ENCODE measurements around the gene TEKT2.

TEKT2 gene

DNA sequence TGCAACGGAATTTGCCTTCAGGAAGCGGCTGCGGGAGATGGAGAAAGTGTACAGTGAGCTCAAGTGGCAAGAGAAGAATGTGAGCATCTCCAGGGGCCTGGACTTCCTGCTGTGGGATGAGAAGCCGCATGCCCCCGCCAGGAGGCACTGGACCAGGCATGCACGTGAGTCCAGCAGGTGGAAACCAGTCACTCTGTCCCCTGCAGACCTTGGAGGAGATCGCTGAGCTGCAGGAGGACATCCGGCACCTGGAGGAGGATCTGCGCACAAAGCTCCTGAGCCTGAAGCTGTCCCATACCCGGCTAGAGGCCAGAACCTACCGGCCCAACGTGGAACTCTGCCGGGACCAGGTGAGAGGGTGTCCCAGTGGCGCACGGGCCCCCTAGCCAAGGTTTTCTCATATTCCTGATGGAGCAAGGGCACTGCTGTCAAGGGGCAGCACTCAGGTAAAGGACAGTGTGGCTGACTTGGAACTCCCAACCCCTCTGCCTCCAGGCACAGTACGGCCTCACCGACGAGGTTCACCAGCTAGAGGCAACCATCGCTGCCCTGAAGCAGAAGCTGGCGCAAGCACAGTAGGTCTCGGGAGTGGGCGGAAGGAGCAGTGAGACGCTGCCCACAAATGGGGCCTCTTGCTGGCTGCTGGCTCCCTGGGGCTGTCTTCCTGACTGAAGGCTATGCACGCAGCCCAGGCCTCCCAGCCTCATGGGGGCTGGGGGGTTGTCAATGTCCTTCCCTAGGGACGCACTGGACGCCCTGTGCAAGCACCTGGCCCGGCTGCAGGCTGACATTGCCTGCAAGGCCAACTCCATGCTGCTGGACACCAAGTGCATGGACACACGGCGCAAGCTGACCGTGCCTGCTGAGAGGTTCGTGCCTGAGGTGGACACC is 3.6 kb downstream of the TEKT2 start:
- DNase-seq (ENCODE audit: low spot score), result no peak

DNA sequence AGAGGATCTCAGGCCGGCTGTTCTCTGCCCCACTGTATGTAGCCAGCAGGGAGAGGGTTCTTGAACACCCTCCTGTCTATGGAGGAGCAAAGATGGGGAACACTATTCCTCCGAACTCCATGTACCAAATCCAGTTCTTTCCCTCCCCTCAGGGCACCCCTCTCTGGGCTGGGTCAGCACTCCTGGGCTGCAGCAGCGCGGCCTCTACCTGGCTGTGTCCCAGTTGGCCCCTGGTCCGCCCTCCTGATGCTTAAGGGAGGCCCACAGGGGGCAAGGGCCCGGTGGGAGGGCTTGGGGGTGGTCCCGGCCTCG is 4.3 kb downstream of the TEKT2 start:
- DNase-seq (ENCODE audit: low spot score), result no peak

DNA sequence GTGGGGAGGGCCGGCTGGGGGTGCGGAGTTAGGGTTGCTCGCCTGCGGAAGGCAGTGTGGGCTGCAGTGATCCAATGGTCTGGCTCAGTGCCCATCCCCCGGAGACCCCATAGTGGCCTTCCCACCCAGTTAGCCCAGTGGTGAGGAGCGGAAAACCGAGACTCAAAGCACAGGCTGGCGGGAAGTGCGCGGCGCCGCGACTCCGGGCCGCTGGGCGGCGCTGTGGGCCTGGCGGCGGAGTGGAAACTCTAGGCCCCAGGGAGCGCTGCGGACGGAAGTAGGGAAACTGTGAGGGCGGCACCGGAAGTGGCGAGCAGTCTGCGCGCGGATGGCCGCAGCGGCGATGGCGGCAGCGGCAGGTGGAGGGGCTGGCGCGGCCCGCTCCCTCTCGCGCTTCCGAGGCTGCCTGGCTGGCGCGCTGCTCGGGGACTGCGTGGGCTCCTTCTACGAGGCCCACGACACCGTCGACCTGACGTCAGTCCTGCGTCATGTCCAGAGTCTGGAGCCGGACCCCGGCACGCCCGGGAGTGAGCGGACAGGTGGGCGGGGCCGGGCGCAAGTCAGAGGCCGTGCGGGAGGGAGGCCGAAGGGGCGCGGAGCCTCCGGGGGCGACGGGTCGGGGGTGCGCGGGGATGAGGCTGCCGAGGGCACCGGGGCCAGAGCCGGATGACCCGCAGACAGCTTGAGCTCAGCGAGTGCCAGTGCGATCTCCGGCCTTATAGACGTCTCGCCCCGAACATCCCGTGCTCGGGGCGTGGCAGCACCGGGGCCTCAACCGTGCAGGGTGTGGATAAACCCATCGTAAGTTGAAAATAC is 4.9 kb downstream of the TEKT2 start, which contains the start of gene ADPRS:
Gene ADPRS (plus strand): TSS at position 316 of the 816 bp plus-strand sequence. CDS start 13 bp downstream, at position 329.
- DNase-seq (ENCODE audit: low spot score), result peak; percentile 90

DNA sequence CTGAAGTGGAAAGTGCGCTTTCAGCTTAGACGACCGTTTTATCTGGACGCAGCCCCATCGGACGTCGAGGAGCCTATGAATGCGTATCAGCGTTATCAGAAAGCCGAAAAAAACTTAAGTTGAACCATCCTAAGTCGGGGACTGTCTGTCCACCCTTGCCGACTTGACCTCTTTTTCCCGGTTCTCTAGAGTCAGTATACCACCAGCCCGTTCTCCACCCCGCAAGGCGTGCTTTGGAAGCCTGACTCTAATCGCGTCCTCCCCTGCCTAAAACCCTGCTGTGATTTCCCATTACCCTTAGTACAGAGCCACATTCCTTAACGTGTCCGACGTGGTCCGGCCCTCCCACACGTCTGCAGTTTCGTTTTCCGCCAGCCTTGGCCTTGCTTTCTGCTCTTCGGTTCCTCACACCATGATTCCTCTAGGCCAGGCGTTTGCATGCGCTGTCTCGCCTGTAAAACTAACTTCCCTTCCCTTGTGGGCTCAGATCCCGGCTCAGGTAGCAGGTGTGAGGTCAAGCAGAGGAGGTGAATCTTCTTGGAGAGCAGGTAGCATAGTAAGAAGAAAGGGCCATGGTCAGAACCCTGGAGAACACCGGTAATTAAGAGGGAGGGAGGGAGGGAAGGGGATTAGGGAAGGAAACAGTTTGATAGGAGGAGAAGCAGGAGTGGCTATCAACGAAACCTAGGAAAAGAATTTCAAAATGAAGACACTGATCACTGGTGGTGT is 5.7 kb downstream of the TEKT2 start:
- peak; percentile 76 for DNase-seq (ENCODE audit: low spot score)

DNA sequence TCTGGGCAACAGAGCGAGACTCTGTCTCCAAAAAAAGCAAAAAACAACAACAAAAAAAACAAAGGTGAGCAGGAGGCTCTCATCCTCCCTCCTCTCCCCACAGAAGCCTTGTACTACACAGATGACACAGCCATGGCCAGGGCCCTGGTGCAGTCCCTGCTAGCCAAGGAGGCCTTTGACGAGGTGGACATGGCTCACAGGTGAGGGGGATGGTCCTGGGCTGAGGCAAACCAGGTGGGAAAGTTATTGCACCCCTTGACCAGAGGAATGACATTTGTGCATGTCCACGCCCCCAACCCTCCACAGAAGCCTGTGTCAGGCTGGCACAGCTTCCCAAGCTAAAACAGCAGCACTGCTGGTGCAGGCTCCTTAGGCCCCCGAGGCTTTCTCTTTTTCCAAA is 7.2 kb downstream of the TEKT2 start:
- DNase-seq (ENCODE audit: low spot score), result no peak

DNA sequence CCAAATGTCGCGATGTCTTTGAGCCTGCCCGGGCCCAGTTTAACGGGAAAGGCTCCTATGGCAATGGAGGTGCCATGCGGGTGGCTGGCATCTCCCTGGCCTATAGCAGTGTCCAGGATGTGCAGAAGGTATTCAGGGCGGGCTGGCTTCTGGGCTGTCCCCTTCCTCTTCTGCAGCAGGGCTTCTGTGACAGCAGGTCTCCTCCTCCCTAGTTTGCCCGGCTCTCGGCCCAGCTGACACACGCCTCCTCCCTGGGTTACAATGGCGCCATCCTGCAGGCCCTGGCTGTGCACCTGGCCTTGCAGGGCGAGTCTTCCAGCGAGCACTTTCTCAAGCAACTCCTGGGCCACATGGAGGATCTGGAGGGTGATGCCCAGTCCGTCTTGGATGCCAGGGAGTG is 7.8 kb downstream of the TEKT2 start:
- no peak for DNase-seq (ENCODE audit: low spot score)

DNA sequence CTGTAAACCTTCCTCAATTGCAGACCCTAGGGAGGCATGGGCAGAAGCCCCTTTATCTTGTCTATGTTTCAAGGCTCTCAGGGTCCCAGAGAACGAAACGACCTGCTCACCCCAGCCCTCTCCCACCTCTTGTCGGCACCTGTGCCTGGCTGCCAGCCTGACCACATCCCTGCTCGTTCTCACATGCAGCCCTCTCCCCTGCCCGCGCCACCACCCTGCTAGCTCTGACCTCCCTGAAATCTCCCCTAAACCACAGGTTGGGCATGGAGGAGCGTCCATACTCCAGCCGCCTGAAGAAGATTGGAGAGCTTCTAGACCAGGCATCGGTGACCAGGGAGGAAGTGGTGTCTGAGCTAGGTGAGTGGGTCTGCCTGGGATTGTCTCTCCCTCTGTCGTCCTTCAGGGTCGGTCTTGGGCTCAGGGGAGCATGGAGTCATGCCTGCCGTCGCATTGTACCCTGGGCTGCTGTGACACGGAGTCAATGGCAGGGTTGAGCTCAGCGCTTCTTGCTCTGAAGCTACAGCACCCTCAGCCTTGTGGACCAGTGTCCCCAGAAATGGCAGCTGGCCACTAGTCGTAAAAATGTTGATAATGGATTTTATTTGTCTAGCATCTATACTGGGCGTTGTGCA is 8.4 kb downstream of the TEKT2 start:
- no peak for DNase-seq (ENCODE audit: low spot score)

DNA sequence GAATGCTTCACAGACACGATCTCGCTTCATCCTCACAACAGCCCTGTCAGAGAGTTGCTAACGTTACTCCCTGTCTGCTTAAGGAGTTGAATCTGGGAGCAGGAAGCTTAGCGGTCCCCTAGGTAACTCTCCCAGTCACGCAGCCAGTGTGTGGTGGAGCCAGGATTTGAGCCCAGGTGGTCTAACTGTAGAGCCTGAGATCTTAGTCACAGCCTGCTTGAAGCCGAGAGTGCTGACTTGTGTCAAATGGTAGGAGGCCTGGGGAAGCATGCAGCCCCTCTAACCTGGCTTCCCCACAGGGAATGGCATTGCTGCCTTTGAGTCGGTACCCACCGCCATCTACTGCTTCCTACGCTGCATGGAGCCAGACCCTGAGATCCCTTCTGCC is 8.9 kb downstream of the TEKT2 start:
- no peak for DNase-seq (ENCODE audit: low spot score)

DNA sequence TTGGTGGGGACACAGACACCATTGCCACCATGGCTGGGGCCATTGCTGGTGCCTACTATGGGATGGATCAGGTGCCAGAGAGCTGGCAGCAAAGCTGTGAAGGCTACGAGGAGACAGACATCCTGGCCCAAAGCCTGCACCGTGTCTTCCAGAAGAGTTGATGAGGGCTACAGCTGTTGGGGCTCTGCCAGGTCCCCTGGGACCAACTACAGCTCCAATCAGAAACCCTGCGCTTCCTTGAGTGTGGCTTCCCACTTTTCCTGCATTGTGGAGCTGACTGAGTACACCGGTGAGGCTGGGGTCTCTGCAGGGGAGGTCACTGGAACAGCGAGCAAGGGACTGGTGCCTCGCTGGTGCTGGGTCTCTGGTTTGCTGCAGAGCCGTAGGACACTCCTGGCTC is 9.3 kb downstream of the TEKT2 start:
- no peak for DNase-seq (ENCODE audit: low spot score)

DNA sequence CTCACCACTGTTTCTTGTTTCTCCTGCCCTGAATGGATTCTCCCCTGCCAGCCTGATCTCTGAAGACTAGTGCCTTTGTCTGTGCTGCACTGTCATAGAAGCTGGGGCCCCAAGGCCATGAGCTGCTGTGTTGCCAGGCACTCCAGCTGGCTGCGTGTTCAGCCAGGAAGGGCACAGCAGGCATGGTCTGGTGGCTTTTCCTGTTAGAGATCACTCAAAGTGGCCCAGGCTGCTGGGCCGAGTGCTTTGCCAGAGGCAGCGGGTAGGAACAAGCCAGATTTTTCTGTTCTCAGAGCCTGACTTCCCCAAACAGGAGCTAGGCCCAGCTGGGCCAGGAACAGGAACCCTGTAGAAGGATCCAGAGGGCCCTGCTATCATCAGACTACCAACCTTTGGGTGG is 10.0 kb downstream of the TEKT2 start:
- no peak for DNase-seq (ENCODE audit: low spot score)

DNA sequence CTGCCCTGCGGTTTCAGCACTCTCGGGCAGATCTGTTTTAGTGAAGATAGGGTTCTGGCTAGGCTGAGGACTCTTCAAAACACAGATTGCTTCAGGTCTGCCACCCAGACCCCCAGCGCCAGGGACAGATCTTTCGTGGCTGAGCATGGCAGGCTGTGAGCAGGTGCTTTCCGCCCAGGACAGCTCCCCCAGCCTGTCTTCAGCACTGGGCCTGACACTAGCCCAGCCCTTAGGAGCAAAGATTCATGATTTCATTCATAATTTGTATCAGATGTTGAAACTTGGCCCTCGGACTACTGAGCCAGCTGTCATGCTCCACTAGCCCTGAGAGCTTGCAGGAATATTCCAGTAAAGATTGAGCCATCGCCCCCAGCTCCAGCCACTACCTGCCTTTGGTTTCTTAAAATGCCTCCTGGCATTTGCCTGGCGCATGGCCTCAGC is 10.7 kb downstream of the TEKT2 start:
- peak; percentile 15 for DNase-seq (ENCODE audit: low spot score)

DNA sequence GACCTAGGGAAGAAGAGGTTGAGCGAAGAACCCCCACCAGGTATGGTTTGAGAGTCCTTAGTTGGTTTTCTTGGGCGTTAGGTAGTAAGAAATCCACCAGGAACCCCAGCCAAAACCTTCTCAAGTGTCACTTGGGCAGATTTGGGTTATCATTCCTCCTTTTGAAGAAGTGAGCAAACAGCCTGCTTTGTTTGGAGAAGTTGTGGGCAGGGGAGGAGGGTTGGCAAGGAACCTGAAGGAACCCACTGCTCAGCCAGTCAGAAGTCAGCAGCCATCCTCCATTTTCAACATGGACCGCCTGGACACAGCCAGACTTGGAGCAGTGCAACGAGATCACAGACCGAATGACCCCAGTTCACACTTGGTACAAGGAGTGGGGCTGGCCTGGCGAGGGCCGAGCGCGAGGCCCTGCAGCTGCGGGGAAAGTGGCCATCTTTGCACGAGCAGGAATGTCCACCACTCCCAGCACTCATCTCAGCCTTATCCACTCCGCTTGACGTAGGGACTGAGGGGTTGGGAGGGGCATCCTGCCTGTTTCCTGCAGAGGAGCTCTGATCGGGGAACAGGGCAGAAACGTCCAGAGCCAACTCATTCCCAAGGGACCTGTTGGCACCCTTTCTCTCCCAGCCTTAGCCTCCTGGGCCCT is 12.0 kb downstream of the TEKT2 start:
- DNase-seq (ENCODE audit: low spot score), result no peak

DNA sequence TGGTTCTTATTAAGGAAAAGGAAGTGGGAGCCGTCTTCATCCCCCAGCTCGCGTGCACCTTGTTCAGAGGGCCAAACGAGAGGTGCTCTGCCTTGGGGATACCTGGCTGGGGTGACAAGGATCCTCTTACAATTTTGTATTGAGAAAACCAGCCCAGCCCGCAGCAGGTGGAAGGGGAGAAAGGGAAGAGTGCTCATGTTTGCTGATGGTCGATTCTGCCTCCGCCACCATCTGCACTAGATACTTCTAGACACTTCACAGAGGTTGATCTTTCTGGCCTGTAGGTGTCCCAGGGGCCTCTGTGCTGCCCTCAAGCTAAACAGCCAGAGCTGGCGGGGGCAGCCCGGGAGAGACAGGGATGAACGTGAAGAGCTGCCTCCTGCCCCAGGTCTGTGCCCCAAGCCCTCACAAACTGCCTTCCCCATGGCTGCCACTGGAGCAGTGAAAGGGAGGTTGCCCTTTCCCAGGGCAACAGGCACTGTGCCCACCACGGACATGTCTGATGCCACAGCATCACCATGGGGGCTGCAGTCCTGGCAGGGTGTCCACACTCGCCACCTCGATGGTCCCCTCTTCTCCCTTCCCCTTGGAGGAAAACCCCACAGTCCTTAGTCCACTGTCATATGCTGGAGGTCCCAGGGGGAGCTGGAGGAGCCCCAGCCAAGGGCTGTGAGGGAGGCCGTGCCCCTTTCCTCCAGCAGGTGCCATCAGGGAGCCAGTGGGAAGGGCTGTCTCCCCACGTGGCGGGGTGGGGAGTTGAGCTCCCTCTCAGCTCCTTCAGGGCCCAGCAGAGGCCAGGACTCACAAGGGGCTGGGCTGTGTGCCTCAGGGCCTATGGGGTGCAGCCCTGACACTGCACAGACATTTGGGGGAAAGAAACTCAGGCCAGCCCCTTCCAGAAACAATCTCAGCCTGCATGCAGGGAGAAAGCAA is 12.9 kb downstream of the TEKT2 start:
- DNase-seq (ENCODE audit: low spot score), result peak; percentile 20

DNA sequence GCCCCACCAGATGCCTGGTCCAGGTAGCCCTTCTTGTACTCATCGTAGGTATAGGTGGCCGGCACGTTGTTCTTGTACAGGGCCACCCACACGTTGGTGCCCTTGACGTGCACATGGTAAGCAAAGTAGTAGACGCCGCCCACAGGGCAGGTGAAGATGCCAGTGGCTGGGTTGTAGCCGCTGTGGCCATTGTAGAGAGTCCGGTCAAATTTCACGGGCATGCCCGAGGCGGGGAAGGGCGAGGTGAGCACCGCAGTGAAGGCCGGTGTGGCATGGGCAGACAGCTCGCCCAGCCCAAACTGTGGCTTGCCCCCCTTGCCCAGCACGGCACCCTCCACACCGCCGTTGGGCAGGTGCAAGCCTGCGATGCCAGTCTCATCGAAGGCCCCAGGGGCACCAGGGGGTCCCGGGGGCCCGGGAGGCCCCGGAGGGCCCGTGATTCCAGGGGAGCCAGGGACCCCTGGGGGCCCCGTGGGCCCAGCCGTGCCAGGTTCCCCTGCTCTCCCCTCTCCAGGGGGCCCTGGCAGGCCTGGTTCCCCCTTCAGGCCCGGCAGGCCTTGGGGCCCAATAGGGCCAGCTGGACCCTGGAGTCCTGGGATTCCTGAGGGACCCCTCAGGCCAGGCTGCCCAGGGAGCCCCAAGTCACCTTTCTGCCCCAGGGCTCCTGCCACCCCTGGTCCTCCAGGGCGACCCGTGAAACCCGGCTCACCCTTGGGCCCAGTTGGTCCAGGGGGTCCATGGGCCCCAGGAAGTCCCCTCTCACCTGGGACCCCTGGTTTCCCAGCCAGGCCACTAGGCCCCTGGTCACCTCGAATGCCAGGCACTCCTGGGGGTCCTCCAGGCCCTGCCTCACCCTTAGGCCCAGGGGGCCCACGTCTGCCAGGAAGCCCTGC is 14.0 kb downstream of the TEKT2 start:
- DNase-seq (ENCODE audit: low spot score), result no peak

DNA sequence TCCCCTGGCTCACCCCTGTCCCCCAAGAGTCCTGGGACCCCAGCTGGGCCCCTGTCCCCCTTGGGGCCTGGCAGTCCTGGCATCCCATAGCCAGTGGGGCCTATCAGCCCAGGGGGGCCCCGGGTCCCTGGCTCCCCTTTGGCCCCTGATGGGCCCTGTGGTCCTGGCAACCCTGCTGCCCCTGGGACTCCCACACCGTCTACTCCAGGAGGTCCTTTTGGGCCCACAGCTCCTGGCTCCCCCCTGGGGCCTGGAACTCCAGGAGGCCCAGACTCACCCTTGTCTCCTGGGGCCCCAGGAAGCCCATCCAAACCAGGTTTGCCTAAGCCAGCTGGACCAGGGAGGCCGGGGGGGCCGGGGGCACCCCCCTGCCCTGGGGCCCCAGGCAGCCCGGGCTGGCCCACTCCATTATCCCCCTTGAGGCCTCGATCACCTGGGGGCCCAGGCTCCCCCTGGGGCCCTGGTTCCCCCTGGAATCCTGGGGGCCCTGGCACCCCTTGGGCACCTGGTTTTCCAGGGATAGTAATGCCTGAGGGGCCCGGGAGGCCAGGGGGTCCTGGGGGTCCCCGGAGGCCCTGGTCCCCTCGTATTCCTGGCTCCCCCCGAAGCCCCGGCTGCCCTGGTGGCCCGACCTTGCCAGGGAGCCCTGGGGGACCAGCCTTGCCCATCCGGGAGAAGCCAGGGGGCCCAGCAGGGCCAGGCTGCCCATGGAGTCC is 14.9 kb downstream of the TEKT2 start:
- DNase-seq (ENCODE audit: low spot score), result no peak

DNA sequence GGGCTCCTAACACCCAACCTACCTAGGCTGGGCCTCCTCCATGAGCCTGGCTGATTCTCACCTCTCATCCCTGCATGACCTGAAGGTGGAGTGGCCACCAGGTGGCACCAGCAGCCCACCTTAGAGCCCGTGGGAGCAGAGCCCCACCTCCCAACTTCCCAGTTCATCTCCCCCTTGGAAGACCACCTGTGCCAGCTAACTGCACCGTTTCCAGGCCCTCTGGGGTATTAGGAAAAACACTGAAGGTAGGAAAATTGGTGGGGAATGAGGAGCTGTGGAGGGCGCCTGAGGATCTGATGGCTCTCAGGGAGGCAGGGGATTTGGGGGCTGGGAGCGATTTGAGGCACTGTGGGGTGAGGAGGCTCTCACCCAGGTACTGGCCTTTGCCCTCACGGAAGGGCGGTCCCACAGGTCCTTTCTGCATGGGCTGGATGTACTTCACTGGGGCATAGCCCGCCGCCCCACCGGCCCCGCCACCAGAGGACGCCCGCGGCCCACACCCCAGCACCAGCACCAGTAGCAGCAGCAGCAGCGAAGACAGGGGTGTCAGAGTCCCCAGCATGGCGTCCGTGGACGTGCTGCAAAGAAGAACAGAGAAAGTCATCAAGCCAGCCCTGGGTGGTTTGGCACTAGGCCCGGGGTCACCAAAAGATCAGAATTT is 15.9 kb downstream of the TEKT2 start:
- DNase-seq (ENCODE audit: low spot score), result peak; percentile 80

DNA sequence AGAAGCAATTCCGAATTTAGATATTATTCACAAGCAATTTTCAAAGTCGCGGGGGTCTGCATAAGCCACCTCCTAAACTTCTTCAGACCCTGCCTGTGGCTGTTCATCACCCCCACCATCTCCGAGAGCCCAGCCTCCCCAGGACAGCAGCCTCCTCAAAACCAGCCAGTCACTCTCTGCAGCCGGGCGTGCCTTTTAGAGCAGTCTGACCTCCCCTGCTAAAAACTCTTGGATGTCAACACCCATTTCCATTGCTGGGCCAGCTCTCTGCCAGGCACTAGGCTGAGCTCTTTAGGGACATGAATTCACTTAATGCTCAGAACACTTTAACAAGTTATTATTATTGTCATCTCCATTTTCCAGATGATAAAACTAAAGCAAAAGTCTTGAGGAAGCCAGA is 16.5 kb downstream of the TEKT2 start:
- DNase-seq (ENCODE audit: low spot score), result no peak

DNA sequence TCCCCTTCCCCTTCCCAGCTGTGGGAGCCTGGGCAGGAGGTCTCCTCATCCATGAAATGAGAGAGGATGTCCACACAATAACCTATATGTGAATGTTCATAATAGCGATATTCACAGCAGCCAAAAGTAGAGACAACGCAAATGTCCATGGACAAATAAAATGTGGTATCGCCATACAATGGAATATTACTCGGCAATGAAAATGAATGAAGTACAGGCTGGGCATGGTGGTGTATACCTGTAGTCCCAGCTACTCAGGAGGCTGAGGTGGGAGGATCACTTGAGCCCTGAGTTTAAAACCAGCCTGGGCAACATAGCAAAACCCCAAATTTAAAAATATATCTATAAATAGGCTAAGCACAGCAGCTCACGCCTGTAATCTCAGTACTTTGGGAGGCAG is 17.7 kb downstream of the TEKT2 start:
- no peak for DNase-seq (ENCODE audit: low spot score)

Data from kidney tubule cell (primary cell).